Stromal cell of bone marrow (primary cell): ENCODE measurements around the gene SLC5A10.
"Not testable (repeated sequence)": the region's sequence is repeated elsewhere in the genome, so short reads cannot be mapped to it uniquely, and the experiment has no call there.

ENCODE experiments used
- DNase-seq: peaks from one replicate; pipeline ENCODE4 v3.0.0-alpha.2; 2012; ENCODE audit warnings: low read depth

The SLC5A10 gene

GRCh38 chr17:18947866-18948265 is 4.1 kb upstream of the SLC5A10 start:
- no peak for DNase-seq

DNA sequence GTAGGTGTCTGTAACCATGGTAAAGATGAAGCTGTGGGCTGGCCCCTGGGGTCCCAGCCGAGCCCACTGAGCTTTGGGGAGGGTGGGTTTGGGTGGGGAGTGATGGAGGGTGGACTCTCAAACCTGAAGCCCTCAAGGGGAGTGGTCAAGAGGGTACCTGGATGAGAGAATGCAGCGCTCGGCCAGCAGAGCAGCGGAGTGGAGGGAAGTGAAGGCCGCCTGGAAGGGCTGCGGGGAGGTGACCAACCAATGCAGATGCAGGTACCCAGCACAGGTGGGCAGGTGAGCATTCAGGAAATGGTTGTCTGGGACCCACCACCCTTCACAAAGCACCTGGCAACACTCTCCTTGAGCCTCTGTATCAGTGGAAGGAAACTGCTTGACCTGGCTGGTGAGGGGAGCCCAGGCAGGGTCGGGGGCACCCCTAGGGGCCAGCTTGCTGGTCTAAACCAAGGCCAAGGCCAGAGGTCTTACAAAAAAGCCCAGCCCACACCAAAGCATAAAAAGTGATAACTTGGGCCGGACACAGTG is 3.4 kb upstream of the SLC5A10 start:
- DNase-seq: no peak

- DNase-seq: no peak
Observed at GRCh38 chr17:18949566-18949965, 2.4 kb upstream of the SLC5A10 start.

- no peak for DNase-seq
Observed at GRCh38 chr17:18950346-18950745, 1.6 kb upstream of the SLC5A10 start.

GRCh38 chr17:18950944-18951905 is 740 bp upstream of the SLC5A10 start:
- DNase-seq: no peak

DNA sequence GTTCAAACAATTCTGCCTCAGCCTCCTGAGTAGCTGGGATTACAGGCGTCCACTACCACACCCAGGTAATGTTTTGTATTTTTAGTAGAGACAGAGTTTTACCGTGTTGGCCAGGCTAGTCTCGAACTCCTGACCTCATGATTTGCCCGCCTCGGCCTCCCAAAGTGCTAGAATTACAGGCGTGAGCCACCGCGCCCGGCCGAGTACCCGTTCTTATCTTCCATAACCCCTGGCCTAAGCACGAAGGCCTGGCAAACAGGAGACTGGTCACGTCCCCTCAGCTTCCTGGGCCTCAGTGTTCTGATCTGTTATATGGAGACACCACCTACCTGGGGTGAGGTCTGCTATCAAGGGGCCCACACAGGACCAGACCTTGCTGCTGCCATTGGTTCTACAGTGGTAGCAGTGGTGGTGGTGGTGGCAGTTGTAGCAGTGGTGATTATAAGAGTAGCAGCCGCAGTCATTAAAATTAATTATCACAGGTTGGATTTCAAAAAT is 1.3 kb downstream of the SLC5A10 start:
- DNase-seq: no peak

DNA sequence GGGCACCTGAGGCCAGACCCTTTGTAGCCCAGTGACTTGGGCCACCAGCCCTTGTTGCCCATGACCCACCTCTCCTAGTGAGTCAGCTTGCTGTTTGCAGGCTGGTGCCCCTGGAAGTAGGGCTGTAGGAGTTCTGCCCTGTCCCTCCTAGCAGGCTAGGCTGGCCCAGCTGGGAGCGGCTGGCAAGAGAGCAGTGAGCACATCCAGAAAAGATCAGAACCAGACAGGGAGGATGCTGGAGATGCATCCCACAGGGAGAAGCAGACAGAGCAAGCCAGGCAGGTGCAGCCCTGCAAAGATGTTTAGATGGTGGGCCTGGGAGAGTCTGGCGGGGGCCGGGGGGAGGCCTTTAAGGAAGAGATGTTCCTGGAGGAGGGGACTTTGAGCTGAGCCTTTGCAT is 2.4 kb downstream of the SLC5A10 start:
- DNase-seq: no peak

DNA sequence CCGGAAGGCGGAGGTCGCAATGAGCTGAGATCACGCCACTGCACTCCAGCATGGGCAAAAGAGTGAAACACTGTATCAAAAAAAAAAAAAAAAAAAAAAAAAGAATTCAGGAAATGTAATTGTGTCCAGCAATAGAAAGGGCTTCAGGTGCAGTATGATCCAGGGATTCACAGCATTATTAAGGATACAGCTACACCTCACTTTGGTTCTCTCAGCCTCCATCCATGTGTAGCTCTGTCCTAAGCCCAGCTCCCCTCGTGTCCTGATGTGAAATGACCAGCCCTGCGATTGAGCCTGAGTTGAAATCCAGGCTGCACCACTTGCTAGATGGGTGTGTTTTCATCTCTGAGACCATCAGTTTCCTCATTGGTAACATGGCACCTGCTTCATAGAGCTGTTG is 3.0 kb downstream of the SLC5A10 start:
- DNase-seq: no peak

DNA sequence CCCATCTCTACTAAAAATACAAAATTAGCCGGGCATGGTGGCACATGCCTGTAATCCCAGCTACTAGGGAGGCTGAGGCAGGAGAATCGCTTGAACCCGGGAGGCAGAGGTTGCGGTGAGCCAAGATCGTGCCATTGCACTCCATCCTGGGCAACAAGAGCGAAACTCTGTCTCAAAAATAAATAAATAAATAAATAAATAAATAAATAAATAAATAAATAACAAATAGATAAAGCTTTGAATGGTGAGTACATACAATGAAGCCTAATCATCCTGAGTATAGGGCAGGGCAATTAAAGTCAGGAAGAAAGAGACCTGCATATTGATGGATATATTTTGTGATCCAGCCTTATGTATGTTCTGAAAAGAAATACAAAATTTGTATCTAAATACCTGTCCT is 4.1 kb downstream of the SLC5A10 start:
- DNase-seq: not testable (repeated sequence)

- no peak for DNase-seq
Observed at GRCh38 chr17:18956581-18956980, 4.6 kb downstream of the SLC5A10 start.

- no peak for DNase-seq
Observed at GRCh38 chr17:18957831-18958230, 5.9 kb downstream of the SLC5A10 start.

DNA sequence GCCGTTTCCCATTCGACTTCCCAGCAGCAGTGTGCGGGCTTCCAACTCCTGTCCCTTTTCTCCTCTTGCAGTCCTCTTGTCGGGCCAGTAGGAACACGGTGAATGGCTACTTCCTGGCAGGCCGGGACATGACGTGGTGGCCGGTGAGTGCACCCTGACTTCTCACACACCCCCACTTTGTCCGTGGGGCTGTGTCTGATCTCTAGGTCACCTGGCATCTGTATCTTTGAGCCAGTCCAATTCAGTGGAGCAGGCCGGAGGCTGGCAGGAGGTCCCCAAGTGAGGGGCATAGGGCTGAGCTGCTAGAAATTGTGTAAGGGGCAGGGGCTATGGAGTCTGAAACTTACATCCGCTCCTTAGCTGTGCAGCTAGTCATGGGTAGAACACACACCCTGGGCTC is 6.6 kb downstream of the SLC5A10 start:
- DNase-seq: no peak

DNA sequence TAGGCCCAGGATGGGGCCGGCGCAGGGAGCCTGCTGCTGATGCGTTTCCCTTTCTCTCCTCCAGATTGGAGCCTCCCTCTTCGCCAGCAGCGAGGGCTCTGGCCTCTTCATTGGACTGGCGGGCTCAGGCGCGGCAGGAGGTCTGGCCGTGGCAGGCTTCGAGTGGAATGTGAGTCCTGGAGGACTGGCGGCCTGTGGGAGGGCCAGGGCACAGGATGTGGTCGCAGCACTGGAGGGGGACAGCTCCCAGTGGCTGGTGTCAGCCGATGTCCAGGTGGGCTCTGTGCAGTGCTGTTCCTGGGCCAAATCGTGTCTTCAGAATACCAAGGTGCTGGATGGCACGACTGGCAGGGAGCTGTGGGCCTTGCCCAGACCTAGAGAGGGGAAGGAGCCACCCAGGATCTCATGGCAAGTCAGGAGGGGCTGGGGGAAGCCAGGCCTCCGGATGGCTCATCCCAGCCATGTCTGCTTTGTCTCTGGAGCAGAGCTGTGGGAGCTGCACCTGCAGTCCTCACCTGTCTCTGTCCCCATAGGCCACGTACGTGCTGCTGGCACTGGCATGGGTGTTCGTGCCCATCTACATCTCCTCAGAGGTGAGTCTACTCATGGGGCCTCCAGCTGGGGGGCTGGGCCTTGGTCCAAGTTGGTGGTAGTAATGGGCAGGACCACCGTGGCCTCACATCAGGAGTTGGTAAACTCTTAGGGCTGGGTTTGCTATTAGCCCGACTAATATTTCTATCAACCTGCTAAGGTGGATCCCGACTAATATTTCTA is 7.3 kb downstream of the SLC5A10 start:
- no peak for DNase-seq

DNA sequence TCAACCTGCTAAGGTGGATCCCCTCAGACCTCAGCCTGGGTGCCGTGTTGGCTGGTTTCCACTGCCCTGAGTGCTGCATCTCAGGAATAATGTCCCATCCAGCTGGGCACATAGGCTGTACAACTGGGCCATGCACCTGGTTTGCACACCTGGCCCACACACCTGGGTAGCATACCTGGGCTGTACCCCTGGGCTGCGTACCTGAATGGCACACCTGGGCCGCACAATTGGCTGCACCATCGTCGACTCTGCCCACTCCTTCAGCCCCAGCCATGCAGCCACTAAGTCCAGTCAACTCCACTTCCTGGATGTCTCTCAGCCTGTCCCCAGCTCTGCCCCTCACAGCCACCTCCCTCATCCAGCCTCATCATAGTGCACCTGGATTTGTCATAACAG is 7.9 kb downstream of the SLC5A10 start:
- DNase-seq: no peak

- no peak for DNase-seq
Observed at GRCh38 chr17:18960241-18960665, 8.3 kb downstream of the SLC5A10 start.

- DNase-seq: no peak
Observed at GRCh38 chr17:18960803-18961511, 9.0 kb downstream of the SLC5A10 start.

- no peak for DNase-seq
Observed at GRCh38 chr17:18961634-18962493, 9.9 kb downstream of the SLC5A10 start.

GRCh38 chr17:18962494-18962815 is 10.5 kb downstream of the SLC5A10 start:
- no peak for DNase-seq

- DNase-seq: no peak
Observed at GRCh38 chr17:18963126-18964017, 11.4 kb downstream of the SLC5A10 start.

- no peak for DNase-seq
Observed at GRCh38 chr17:18964018-18964351, 12.0 kb downstream of the SLC5A10 start.
